Ascending aorta (tissue), 2 donors: ENCODE results near the gene TLE7. TPM values are rescaled to one million over a fixed set of nuclear protein-coding genes. Genes with fewer than 3 reads are reported as not detected.
A peak's percentile ranks its signal among the peaks of the same experiment; 100 is the strongest.

Experiments
- DNase-seq, 2 donors: peaks; one replicate each; pipeline ENCODE4 v3.0.0-alpha.2; 2019; ENCODE audit warnings: low spot score in 2 of 2
- H3K27ac ChIP-seq, 2 donors: fragments of 200-600 bp; sonication (generic); one replicate each; pipeline ENCODE4 v1.5.1; 2016 to 2017; ENCODE audit warnings: mild to moderate bottlenecking in 1 of 2
- H3K27me3 ChIP-seq: fragments of 200-600 bp; sonication (generic); one replicate; pipeline ENCODE4 v1.5.1; 2017
- H3K36me3 ChIP-seq, 2 donors: fragments of 200-600 bp; sonication (generic); one replicate each; pipeline ENCODE4 v1.5.1; 2016
- H3K4me1 ChIP-seq, 2 donors: fragments of 200-600 bp; sonication (generic); one replicate each; pipeline ENCODE4 v1.5.1; 2016 to 2017; ENCODE audit warnings: mild to moderate bottlenecking in 1 of 2
- H3K4me3 ChIP-seq, 2 donors: fragments of 200-600 bp; sonication (generic); one replicate each; pipeline ENCODE4 v1.5.1; 2016 to 2017; ENCODE audit warnings: mild to moderate bottlenecking in 1 of 2
- H3K9me3 ChIP-seq, 2 donors: fragments of 200-600 bp; sonication (generic); one replicate each; pipeline ENCODE4 v1.5.1; 2016
- intact Hi-C: fragments of 100-400 bp; cut with DNase I; formaldehyde crosslinking; loops from one replicate; pipeline ENCODE4 v1.15.1; 2023
- total RNA-seq: library from RNA; depleted of rRNA; stranded (reverse); fragments of >200 nt; gene quantifications from one replicate; pipeline ENCODE4 v1.1.0, GENCODE V29; 2016
- TF ChIP-seq, protein P1 (sequence below), 3 experiments: fragments of 200-600 bp in 2 of 3; fragments of 450-650 bp in 1 of 3; sonication (generic) in 2 of 3; IDR thresholded peaks; one replicate each; pipeline ENCODE4 v1.5.1; 2016 to 2019; ENCODE audit warnings: antibody characterized with exemption in 3 of 3, mild to moderate bottlenecking in 1 of 3, moderate library complexity in 1 of 3

Gene TLE7
- total RNA-seq, 1 donor from 2014 or later = not detected

GRCh38 chr16:71453036-71453435, 11.2 kb upstream of the TLE7 start:
- DNase-seq = no peak
- Histone ChIP-seq H3K36me3 (peaks cover 84 to 88% of the 10 kb centered on the region in 2 donors), H3K4me3 (no peak overlapping the region), H3K4me1 (no peaks in the 10 kb centered on the region), H3K27me3 (no peaks in the 10 kb centered on the region), H3K9me3 (peaks cover 42 to 64% of the 10 kb centered on the region in 2 donors), H3K27ac (no peak overlapping the region)
- TF ChIP-seq, protein P1, sequence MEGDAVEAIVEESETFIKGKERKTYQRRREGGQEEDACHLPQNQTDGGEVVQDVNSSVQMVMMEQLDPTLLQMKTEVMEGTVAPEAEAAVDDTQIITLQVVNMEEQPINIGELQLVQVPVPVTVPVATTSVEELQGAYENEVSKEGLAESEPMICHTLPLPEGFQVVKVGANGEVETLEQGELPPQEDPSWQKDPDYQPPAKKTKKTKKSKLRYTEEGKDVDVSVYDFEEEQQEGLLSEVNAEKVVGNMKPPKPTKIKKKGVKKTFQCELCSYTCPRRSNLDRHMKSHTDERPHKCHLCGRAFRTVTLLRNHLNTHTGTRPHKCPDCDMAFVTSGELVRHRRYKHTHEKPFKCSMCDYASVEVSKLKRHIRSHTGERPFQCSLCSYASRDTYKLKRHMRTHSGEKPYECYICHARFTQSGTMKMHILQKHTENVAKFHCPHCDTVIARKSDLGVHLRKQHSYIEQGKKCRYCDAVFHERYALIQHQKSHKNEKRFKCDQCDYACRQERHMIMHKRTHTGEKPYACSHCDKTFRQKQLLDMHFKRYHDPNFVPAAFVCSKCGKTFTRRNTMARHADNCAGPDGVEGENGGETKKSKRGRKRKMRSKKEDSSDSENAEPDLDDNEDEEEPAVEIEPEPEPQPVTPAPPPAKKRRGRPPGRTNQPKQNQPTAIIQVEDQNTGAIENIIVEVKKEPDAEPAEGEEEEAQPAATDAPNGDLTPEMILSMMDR (IDR thresholded peaks at IDR 0.05) = no peak
- intact Hi-C loops = no loop called here

- no peak overlapping the region for H3K27ac ChIP-seq
- TF ChIP-seq, protein P1 (IDR thresholded peaks at IDR 0.05) = no peak
- H3K9me3 ChIP-seq = peaks cover 70 to 99% of the 10 kb centered on the region in 2 donors
- no peak overlapping the region for H3K4me3 ChIP-seq
- H3K27me3 ChIP-seq = no peaks in the 10 kb centered on the region
- peaks cover 63 to 66% of the 10 kb centered on the region in 2 donors for H3K36me3 ChIP-seq
- intact Hi-C loops = no loop called here
- no peaks in the 10 kb centered on the region for H3K4me1 ChIP-seq
- DNase-seq = no peak
Measured at GRCh38 chr16:71449020-71449419, 7.2 kb upstream of the TLE7 start.

DNA sequence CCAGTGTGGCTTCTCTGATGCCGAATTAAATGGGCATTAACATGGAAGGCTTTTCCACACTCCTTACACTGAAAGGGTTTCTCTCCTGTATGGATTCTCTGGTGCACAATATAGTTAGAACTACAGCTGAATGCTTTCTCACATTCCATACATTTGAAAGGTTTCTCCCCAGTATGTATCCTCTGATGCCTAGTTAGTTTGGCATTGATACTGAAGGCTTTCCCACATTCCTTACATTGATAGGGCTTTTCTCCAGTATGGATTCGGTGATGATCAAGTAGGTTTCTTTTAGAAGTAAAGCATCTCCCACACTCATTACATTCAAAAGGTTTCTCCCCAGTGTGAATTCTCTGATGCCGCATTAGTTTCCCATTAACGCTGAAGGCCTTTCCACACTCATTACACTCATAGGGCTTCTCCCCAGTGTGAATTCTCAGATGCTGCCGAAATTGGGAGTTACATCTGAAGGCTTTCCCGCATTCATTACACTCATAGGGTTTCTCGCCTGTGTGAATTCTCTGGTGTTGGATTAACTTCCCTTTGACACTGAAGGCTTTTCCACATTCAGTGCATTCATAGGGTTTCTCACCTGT, 6.5 kb upstream of the TLE7 start:
- Histone ChIP-seq H3K4me3 (peak overlapping the region in 1 of 2 donors; percentile 1), H3K9me3 (peaks cover 77 to 99% of the 10 kb centered on the region in 2 donors), H3K27ac (no peak overlapping the region), H3K36me3 (peaks cover 56 to 60% of the 10 kb centered on the region in 2 donors), H3K27me3 (no peaks in the 10 kb centered on the region), H3K4me1 (no peaks in the 10 kb centered on the region)
- intact Hi-C loops = no loop called here
- TF ChIP-seq, protein P1 (IDR thresholded peaks at IDR 0.05) = no peak
- no peak for DNase-seq

GRCh38 chr16:71443714-71444113, 1.9 kb upstream of the TLE7 start:
- Histone ChIP-seq H3K4me1 (no peaks in the 10 kb centered on the region), H3K36me3 (peaks cover 10 to 13% of the 10 kb centered on the region in 2 donors), H3K27me3 (no peaks in the 10 kb centered on the region), H3K4me3 (no peak overlapping the region), H3K9me3 (peaks cover 46 to 71% of the 10 kb centered on the region in 2 donors), H3K27ac (no peak overlapping the region)
- no peak for DNase-seq
- TF ChIP-seq, protein P1 (IDR thresholded peaks at IDR 0.05) = no peak
- intact Hi-C loops = no loop called here

DNA sequence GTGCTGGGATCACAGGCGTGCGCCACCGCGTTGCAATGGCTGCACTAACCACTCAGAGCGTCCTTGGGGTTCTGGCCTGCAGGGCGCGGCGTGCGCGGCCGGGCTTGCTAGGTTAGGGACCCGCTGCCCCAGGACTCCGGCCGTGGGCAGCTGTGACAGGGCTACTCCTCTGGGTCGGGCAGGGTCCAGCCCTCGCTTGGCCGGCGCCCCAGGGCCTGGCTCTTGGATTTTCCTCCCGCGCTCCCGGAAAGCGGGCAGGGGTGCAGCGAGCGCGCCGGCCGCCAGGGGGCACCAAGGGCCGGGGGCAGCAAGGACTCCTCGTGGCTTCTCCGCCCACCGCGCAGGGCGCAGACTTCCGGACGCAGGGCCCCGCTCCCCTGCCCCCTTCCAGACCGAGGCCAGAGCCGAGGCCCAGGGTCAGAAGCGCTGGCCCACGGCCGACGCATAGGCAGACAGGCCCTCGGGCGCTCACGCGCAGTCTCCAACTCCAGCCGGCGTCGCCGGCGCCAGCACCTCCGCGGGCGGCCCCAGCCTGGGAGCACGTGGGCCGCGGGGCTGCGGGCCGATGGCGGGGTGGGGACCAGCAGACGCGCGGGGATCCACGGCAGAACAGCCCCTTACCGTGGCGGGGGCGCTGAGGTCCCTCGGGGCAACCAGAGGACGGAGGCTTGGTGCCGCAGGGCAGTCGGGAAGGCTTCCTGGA, 355 bp downstream of the TLE7 start:
- no peak for DNase-seq
- intact Hi-C loops = no loop called here
- no peaks in the 10 kb centered on the region for H3K36me3 ChIP-seq
- H3K27me3 ChIP-seq = no peaks in the 10 kb centered on the region
- TF ChIP-seq, protein P1 (IDR thresholded peaks at IDR 0.05) = peak in 1 of 3 experiments; percentile 7
- peaks cover 24 to 49% of the 10 kb centered on the region in 2 donors for H3K9me3 ChIP-seq
- no peak overlapping the region for H3K27ac ChIP-seq
- no peaks in the 10 kb centered on the region for H3K4me1 ChIP-seq
- no peak overlapping the region for H3K4me3 ChIP-seq
